ENCODE data around the gene DGKG.

The DGKG gene

GRCh38 chr3:186251948-186252619 lies 110.0 kb downstream of the DGKG start:
- H3K4me3 Mint-ChIP-seq = no peak overlapping the region
- H3K9me3 Mint-ChIP-seq = no peaks in the 10 kb centered on the region
- no peaks in the 10 kb centered on the region for H3K36me3 Mint-ChIP-seq (ENCODE audit: low read depth)
- no peak overlapping the region for H3K27ac Mint-ChIP-seq
- no peak for TF ChIP-seq CTCF (IDR thresholded peaks at IDR 0.05; ENCODE audit: unreplicated experiment in 3 of 3)
- peaks cover 44% of the 10 kb centered on the region for H3K27me3 Mint-ChIP-seq (ENCODE audit: low read depth)
- no peaks in the 10 kb centered on the region for H3K4me1 Mint-ChIP-seq

- TF ChIP-seq CTCF (IDR thresholded peaks at IDR 0.05; ENCODE audit: unreplicated experiment in 3 of 3) = no peak
- Mint-ChIP-seq H3K27ac (no peak overlapping the region), H3K4me3 (no peak overlapping the region), H3K27me3 (ENCODE audit: low read depth) (peaks cover 43% of the 10 kb centered on the region), H3K36me3 (ENCODE audit: low read depth) (no peaks in the 10 kb centered on the region), H3K4me1 (no peaks in the 10 kb centered on the region), H3K9me3 (no peaks in the 10 kb centered on the region)
Observed at GRCh38 chr3:186248850-186249249, 113.2 kb downstream of the DGKG start.

GRCh38 chr3:186247821-186248814 lies 113.9 kb downstream of the DGKG start:
- Mint-ChIP-seq H3K4me3 (no peak overlapping the region), H3K9me3 (no peaks in the 10 kb centered on the region), H3K27me3 (ENCODE audit: low read depth) (peaks cover 43% of the 10 kb centered on the region), H3K36me3 (ENCODE audit: low read depth) (no peaks in the 10 kb centered on the region), H3K4me1 (no peaks in the 10 kb centered on the region), H3K27ac (no peak overlapping the region)
- TF ChIP-seq CTCF (IDR thresholded peaks at IDR 0.05; ENCODE audit: unreplicated experiment in 3 of 3) = no peak

- H3K4me1 Mint-ChIP-seq = no peaks in the 10 kb centered on the region
- H3K27me3 Mint-ChIP-seq (ENCODE audit: low read depth) = peaks cover 44% of the 10 kb centered on the region
- no peak overlapping the region for H3K4me3 Mint-ChIP-seq
- no peaks in the 10 kb centered on the region for H3K9me3 Mint-ChIP-seq
- no peak overlapping the region for H3K27ac Mint-ChIP-seq
- no peaks in the 10 kb centered on the region for H3K36me3 Mint-ChIP-seq (ENCODE audit: low read depth)
- no peak for TF ChIP-seq CTCF (IDR thresholded peaks at IDR 0.05; ENCODE audit: unreplicated experiment in 3 of 3)
Observed at GRCh38 chr3:186246941-186247340, 115.1 kb downstream of the DGKG start.

- H3K36me3 Mint-ChIP-seq (ENCODE audit: low read depth) = no peaks in the 10 kb centered on the region
- H3K27me3 Mint-ChIP-seq (ENCODE audit: low read depth) = peaks cover 36% of the 10 kb centered on the region
- no peaks in the 10 kb centered on the region for H3K4me1 Mint-ChIP-seq
- no peaks in the 10 kb centered on the region for H3K9me3 Mint-ChIP-seq
- no peak overlapping the region for H3K4me3 Mint-ChIP-seq
- H3K27ac Mint-ChIP-seq = no peak overlapping the region
- TF ChIP-seq CTCF (IDR thresholded peaks at IDR 0.05; ENCODE audit: unreplicated experiment in 3 of 3) = no peak
Observed at GRCh38 chr3:186244016-186244415, 118.0 kb downstream of the DGKG start.

Measured in nephron (organoid).